Body of pancreas (tissue), 4 donors: ENCODE measurements around the gene VPS26B.

Source experiments
- POLR2A ChIP-seq, 3 donors: fragments of 450-650 bp; IDR thresholded peaks; one replicate each; pipeline ENCODE4 v1.6.1; 2016; ENCODE audit warnings: antibody characterized with exemption in 3 of 3, mild to moderate bottlenecking in 2 of 3
- TF ChIP-seq, protein P1 (sequence below), 7 experiments: fragments of 450-650 bp in 4 of 7; fragments of 200-600 bp in 3 of 7; sonication (generic) in 3 of 7; IDR thresholded peaks; one replicate each; pipeline ENCODE4 v1.5.1; 2016 to 2019; ENCODE audit warnings: antibody characterized with exemption in 7 of 7

- TF ChIP-seq, protein P1, sequence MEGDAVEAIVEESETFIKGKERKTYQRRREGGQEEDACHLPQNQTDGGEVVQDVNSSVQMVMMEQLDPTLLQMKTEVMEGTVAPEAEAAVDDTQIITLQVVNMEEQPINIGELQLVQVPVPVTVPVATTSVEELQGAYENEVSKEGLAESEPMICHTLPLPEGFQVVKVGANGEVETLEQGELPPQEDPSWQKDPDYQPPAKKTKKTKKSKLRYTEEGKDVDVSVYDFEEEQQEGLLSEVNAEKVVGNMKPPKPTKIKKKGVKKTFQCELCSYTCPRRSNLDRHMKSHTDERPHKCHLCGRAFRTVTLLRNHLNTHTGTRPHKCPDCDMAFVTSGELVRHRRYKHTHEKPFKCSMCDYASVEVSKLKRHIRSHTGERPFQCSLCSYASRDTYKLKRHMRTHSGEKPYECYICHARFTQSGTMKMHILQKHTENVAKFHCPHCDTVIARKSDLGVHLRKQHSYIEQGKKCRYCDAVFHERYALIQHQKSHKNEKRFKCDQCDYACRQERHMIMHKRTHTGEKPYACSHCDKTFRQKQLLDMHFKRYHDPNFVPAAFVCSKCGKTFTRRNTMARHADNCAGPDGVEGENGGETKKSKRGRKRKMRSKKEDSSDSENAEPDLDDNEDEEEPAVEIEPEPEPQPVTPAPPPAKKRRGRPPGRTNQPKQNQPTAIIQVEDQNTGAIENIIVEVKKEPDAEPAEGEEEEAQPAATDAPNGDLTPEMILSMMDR (IDR thresholded peaks at IDR 0.05): no peak
- no peak for TF ChIP-seq POLR2A (IDR thresholded peaks at IDR 0.05)
Measured at GRCh38 chr11:134230339-134230738, 5.9 kb downstream of the VPS26B start.
